Midbrain (tissue), 1 donor: ENCODE measurements around the gene COPZ2.
"Not testable (repeated sequence)": the region's sequence is repeated elsewhere in the genome, so short reads cannot be mapped to it uniquely, and the experiment has no call there.

Experiments used
- DNase-seq: peaks from one replicate; lab custom pipeline; 2025; lab: John Stamatoyannopoulos, UW

The COPZ2 gene, protein sequence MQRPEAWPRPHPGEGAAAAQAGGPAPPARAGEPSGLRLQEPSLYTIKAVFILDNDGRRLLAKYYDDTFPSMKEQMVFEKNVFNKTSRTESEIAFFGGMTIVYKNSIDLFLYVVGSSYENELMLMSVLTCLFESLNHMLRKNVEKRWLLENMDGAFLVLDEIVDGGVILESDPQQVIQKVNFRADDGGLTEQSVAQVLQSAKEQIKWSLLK

GRCh38 chr17:48037036-48037837, at the start of gene COPZ2:
Gene COPZ2, minus strand, starts transcription at chr17:48037797. Its CDS starts 20 bp downstream, at chr17:48037777.
- DNase-seq, result no peak

DNA sequence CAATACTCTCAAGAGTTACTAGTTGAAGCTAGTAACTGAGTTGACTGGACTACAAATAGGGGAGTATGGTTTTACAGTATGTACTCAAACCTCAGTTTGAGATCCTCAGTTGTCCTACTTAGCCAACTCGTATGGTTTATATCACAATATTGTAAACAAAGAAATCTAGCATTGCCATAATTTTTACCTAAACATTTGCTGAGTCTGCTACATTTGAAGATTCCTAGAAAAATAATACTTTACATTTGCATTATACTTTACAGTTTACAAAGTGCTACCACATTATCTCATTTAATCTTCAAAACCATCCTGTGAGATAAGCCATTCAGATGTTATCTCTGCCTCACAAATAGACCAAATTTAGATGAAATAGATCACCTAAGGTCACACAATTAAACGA, 47.3 kb upstream of the COPZ2 start:
- DNase-seq, result no peak

DNA sequence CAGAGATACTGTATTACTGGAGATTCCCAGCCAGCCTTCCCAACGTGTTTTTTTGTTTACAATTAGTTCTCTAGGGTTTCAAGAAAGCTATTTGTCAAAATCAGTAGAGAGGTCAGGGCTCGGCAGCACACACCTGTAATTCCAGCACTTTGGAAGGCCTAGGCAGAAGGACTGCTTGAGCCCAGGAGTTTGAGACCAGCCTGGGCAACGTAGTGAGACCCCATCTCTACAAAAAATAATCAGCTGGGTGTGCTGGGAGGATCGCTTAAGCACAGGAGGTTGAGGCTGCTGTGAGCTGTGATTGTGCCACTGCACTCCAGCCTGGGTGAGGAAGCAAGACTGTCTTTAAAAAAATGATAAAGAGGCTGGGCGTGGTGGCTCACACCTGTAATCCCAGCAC, 44.3 kb upstream of the COPZ2 start:
- no peak for DNase-seq

- DNase-seq, result not testable (repeated sequence)
These were observed 39.6 kb upstream of the COPZ2 start for GRCh38 chr17:48077152-48077551.

DNA sequence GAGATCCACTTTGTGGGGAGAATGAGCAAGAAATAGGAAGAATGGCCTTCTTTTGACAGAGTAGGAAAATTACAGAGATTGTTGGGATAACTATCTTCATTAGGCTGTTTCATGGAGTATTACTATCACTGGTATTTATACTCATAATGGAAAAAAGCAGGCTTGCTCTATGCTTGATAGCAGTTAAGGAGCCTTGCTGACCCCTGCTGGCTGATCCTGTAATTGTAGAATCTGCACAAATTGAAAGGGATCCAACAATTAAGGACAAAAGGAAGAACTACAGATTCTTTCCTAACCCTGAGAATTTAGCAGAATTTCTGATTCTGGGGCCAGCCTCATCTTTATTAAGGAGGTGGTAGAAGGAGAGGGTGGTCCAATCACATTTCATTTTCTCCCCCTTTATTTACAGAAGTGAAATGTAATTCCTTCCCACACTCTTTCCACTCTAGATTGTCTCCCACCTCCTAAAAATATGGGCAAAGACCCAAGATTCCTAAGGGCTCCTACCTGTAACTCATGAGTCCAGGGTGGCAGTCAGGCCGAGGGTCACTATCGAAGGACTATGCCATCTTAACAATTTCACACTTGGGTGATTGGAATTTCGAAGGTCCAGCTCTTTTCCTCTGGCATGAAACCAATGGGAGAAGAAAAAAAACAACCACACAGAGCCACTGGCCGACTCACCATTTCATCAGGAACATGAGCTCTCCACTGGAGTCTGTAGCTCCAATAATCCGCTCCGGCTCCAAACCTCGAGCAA, 36.9 kb upstream of the COPZ2 start:
- peak; percentile 83 for DNase-seq

DNA sequence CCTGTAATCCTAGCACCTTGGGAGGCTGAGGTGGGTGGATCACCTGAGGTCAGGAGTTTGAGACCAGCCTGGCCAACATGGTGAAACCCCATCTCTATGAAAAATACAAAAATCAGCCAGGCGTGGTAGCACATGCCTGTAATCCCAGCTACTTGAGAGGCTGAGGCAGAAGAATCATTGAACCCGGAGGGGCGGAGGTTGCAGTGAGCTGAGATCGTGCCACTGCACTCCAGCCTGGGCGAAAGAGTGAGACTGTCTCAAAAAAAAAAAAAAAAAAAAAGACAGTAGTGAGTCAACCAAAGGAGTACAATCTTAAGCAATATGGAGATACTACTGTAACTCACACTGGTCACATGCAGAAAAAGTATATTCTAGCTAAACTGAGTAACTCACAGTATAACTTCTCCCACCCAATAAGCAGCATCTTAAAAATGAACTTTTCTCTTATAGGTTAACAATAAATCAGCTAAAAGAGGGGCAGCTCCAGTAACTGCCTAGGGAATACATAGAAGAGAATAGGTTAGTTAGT, 36.0 kb upstream of the COPZ2 start:
- DNase-seq, result not testable (repeated sequence)

DNA sequence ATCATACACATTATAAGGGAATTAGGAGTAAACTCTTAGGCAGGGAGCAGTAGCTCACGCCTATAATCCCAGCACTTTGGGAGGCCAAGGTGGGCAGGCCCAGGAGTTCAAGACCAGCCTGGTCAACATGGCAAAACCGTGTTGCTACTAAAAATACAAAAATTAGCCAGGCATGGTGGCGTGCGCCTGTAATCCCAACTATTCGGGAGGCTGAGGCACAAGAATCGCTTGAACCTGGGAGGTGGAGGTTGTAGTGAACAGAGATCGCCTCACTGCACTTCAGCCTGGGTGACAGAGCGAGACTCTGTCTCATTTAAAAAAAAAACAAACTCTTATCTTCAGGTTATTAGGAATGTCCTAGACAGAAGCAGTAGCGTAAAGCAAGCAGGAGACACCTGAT, 35.2 kb upstream of the COPZ2 start:
- DNase-seq, result not testable (repeated sequence)

DNA sequence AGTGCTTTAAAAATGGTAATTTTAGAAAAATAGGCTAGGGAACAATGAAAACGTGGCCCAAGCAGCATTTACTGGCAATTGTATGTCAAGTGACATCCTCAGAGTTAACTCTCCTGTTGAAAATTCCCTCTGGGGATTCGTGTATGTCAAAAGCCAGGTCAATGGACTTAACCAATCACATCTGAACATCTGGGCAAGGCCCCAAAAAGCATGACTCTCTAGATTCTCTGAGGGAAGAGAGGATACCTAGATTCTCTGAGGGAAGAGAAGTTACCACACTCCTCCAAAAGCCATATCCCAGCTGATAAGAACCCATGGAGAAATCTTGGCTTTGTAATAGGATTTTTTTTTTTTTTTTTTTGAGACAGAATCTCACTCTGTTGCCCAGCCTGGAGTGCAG, 34.1 kb upstream of the COPZ2 start:
- no peak for DNase-seq

DNA sequence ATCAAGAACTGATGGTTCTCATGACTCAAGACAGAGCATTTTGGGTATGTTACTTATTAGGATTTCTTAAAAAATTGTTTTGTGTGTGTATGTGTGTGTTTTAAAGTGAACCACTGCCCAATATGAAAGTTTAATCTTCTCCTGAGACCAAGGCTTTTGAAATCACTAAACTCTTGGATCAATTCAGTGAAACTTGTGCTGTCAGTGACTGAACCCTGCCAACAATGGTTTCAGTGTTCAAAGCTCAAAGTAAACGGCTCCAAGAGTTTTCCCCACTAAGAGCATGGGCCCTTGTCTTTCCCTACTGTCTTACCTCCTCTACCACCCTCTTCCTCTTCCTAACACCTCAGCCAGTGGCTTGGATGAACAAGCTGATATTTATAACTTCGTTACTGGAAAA, 32.6 kb upstream of the COPZ2 start:
- DNase-seq, result no peak

DNA sequence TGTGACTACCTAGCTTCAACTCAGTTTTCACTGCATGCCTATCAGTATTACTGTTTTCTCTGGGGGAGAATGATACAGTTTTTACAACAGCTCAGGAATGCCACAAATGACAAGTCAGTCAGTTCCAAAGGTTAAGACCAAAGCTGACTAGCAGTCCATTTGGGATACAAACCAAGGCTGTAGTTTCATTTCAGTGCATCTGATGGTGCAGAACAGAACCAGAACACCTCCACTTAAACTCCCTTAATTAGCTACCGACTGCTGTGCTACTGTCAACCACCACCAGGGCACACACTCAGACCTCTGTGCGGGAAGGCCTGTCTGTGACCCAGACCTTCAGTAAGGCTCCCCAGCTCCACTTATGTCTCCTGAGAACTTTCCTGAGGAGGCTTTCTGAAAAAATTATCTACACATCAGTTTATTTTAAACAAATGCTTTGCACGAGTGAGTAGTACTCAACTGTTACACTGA, 30.9 kb upstream of the COPZ2 start:
- no peak for DNase-seq

- not testable (repeated sequence) for DNase-seq
These were observed 30.2 kb upstream of the COPZ2 start for GRCh38 chr17:48067808-48068207.

GRCh38 chr17:48067245-48067644, 29.6 kb upstream of the COPZ2 start:
- no peak for DNase-seq

- DNase-seq, result no peak
These were observed 29.1 kb upstream of the COPZ2 start for GRCh38 chr17:48066656-48067055.

- DNase-seq, result no peak
These were observed 28.6 kb upstream of the COPZ2 start for GRCh38 chr17:48066192-48066591.

DNA sequence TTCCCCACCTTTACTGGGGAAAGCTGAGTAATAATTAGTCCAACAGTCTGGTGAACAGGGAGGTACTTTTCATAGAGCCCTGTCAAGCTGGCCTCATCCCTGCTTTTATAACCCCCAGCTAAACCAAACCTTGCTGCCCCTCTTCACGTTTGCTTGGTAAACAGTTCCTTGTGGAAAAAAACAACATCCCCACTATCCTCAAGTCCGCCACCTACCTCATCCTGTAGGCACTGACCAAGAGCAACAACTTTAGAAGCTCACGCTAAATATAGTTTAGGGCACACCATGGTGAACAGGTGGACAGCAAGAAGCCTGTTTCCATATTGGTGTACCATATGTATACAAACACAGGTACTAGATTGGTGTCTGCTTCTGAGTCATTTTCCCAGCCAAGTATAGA, 27.0 kb upstream of the COPZ2 start:
- DNase-seq, result no peak

GRCh38 chr17:48062273-48062672, 24.7 kb upstream of the COPZ2 start:
- DNase-seq, result no peak

- DNase-seq, result no peak
These were observed 22.7 kb upstream of the COPZ2 start for GRCh38 chr17:48060249-48060648.

- no peak for DNase-seq
These were observed 21.6 kb upstream of the COPZ2 start for GRCh38 chr17:48059125-48059668.

DNA sequence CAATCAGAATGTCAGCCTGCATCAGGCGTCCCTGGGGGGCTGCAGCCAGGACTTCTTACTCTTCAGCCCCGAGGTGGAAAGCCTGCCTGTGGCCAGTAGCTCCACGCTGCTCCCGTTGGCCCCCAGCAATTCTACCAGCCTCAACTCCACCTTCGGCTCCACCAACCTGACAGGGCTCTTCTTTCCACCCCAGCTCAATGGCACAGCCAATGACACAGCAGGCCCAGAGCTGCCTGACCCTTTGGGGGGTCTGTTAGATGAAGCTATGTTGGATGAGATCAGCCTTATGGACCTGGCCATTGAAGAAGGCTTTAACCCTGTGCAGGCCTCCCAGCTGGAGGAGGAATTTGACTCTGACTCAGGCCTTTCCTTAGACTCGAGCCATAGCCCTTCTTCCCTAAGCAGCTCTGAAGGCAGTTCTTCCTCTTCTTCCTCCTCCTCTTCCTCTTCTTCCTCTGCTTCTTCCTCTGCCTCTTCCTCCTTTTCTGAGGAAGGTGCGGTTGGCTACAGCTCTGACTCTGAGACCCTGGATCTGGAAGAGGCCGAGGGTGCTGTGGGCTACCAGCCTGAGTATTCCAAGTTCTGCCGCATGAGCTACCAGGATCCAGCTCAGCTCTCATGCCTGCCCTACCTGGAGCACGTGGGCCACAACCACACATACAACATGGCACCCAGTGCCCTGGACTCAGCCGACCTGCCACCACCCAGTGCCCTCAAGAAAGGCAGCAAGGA, 21.0 kb upstream of the COPZ2 start:
- no peak for DNase-seq

GRCh38 chr17:48057626-48058025, 20.0 kb upstream of the COPZ2 start:
- DNase-seq, result no peak

DNA sequence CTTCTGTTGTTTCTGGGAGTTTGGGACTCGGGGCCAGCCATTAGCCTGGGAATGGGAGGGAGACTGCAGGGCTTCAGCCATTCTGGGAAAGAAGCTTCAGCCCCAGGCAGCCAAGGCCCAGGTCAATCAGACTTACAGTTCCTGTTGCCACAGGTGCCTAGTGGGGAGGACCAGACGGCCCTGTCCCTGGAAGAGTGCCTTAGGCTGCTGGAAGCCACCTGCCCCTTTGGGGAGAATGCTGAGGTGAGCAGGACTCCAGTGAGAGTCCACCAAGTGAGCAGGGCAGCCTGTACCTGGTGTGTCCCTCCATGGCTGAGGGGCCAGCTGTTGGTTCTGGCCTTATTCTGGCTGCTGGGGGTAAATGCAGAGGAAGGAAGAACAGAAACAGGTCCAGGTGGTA, 19.3 kb upstream of the COPZ2 start:
- no peak for DNase-seq
